Spleen (tissue), 7 donors: ENCODE data around the gene IMPA2.

Source experiments
- CTCF ChIP-seq, 11 experiments: fragments of 200-600 bp in 7 of 11; fragments of 450-650 bp in 4 of 11; sonication (generic) in 4 of 11; IDR thresholded peaks in 8 of 11; conservative IDR thresholded peaks in 3 of 11; 1 replicate in 7 of 11; 2 replicates in 4 of 11; pipeline versions ENCODE4 v1.4.0 to v1.8.0; 2016 to 2021; ENCODE audit warnings: antibody characterized with exemption in 11 of 11, inconsistent platforms in 4 of 11, mild to moderate bottlenecking in 1 of 11
- POLR2A ChIP-seq, 3 donors: fragments of 450-650 bp; IDR thresholded peaks; one replicate each; pipeline ENCODE4 v1.5.1; 2017; ENCODE audit warnings: antibody characterized with exemption in 3 of 3, mild to moderate bottlenecking in 1 of 3
- donor health status: DM: no; HTN: no; CAD: no; lungs with moderate emphysema.
- donor health status: DM: no; HTN: no; CAD: no.
- donor health status: DM: no; HTN: no; CAD: no.

GRCh38 chr18:11978956-11979355 is 2.4 kb upstream of the IMPA2 start:
- TF ChIP-seq CTCF (IDR thresholded peaks at IDR 0.05 in 8 of 11, conservative IDR thresholded peaks at IDR 0.05 in 3 of 11) (no peak), POLR2A (IDR thresholded peaks at IDR 0.05) (no peak)
